Retinal pigment epithelial cell (primary cell): ENCODE results near the gene BEST2.

Source experiments
- DNase-seq: peaks from one replicate; pipeline ENCODE4 v3.0.0-alpha.2; 2010; ENCODE audit warnings: low read depth
- H3K4me3 ChIP-seq: 2 replicates; pipeline ENCODE4 v1.5.1; 2011; ENCODE audit warnings: mild to moderate bottlenecking, low read length, control low read depth, moderate library complexity
- TF ChIP-seq, protein P1 (sequence below): conservative IDR thresholded peaks from 2 replicates; pipeline ENCODE4 v1.5.1; 2011; ENCODE audit warnings: low read depth, low read length, control low read depth, inconsistent platforms

The BEST2 gene

DNA sequence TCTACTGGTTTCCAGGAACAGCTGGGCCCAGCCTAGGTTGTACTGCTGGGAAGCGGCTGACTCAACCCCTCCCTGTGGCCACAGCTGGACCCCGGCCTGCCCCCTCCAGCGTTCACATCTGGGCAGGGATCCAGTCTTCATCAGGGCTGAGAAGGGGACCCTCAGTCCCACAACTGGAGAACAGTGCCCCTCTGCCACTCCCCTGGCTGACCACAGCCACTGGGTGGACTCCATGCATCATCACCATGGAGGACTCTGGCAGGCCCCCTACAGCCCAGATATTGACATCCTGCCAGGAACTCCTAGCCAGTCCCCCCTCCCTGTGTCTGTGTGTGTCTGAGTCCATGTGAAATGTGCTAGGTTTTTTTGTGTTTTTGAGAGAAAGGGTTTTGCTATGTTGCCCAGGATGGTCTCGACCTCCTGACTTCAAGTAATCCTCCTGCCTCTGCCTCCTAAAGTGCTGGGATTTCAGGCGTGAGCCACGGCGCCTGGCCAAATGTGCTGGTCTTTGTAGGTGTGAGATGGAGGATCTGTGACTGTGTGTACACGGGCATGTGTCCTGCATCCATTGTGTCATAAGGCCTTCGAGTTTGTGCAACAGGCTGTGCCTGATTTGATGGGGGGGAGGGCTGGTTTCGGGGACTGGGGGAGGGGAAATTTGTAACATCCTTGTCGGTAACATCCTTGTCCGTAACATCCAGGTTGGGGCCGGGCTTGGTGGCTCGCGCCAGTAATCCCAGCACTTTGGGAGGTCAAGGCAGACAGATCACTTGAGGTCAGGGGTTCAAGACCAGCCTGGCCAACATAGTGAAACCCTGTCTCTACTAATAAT, 27.8 kb downstream of the BEST2 start:
- H3K4me3 ChIP-seq, result no peak overlapping the region
- DNase-seq, result no peak
- TF ChIP-seq, protein P1, sequence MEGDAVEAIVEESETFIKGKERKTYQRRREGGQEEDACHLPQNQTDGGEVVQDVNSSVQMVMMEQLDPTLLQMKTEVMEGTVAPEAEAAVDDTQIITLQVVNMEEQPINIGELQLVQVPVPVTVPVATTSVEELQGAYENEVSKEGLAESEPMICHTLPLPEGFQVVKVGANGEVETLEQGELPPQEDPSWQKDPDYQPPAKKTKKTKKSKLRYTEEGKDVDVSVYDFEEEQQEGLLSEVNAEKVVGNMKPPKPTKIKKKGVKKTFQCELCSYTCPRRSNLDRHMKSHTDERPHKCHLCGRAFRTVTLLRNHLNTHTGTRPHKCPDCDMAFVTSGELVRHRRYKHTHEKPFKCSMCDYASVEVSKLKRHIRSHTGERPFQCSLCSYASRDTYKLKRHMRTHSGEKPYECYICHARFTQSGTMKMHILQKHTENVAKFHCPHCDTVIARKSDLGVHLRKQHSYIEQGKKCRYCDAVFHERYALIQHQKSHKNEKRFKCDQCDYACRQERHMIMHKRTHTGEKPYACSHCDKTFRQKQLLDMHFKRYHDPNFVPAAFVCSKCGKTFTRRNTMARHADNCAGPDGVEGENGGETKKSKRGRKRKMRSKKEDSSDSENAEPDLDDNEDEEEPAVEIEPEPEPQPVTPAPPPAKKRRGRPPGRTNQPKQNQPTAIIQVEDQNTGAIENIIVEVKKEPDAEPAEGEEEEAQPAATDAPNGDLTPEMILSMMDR, result no peak

DNA sequence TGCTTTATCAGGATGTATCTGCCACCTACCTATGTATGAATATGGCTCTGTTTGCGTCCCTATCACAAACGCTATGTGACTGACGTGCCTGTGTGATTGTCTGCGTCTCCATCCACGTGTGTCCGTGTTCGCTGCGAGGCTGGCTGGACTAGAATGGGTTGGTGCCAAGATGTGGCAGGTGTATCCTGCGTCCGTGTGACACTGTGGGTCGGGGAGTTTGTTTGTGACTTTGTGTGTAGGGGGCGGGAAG, 30.5 kb downstream of the BEST2 start:
- TF ChIP-seq, protein P1, result no peak
- peak overlapping the region; percentile 49 for H3K4me3 ChIP-seq
- no peak for DNase-seq

DNA sequence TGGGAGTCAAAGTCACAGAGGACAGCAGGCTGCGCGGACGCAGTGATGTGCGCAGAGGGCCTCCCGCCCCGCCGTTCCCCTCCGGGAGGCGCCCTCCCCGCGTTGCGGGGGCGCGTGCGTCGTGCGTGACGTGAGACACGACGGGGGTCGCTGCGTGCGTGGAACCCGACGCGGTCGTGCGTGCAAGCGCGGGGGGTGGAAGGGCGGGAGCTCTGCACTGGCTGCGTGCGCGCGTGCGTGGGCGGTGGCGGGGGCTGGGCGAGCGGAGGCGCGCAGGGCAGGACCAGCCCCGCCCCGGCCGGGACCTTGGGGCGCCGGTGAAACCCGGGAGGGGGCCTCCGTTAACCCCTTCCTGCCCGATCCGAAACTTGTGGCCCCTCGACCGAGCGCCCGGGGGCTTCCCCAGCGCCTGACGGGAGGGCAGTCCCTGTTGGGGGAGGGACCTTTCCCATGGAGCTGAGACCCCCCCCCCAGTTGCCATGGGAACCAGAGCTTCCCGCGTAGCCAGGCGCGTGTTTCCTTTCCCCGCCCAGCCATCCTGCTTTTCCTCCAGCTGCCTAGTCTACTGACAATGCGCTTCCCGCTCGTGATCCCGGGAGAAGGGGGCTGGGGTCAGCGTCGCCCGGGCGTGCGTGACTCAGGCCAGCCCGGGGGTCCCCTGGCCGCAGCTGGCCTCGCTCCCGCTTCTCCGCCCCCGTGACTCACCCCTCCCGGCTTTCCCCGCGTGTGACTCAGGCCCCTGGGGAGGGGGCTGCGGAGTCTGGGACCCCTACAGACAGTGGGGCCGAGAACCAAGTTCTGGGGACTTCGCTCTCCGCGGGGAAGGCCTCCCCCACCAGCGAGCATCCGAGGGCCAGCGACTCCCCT, 31.1 kb downstream of the BEST2 start:
- TF ChIP-seq, protein P1, result peak; percentile 6
- peak overlapping the region; percentile 49 for H3K4me3 ChIP-seq
- DNase-seq, result no peak

DNA sequence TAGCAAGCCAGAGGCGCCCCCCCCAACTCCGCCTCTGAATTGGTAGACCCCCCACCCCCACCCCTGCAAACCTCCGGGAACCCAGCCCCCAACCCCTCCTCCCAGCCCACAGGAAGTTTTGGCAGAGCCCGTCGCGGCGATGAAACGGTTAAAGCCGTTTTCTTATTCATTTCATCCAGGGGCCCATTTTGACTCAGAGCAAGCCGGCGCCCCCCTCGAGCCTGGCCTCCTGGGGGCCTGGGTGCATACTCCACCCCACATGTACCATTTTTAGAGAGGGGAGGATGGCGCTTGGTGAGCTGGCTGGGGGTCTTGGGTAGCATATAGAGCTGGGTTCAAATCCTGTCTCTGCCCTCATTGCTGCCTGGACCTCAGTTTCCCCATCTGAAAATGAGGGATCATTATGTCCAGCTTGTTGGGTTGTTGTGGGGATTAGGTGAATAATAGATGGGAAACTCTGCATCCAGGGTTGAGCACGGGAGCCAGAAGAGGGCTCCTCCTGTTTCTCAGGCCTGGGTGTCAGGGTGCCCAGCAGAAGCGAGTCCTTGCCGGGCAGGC, 31.8 kb downstream of the BEST2 start:
- TF ChIP-seq, protein P1, result no peak
- peak overlapping the region; percentile 49 for H3K4me3 ChIP-seq
- DNase-seq, result no peak

GRCh38 chr19:12783849-12784393, 32.3 kb downstream of the BEST2 start:
- DNase-seq, result no peak
- no peak overlapping the region for H3K4me3 ChIP-seq
- TF ChIP-seq, protein P1, result no peak

DNA sequence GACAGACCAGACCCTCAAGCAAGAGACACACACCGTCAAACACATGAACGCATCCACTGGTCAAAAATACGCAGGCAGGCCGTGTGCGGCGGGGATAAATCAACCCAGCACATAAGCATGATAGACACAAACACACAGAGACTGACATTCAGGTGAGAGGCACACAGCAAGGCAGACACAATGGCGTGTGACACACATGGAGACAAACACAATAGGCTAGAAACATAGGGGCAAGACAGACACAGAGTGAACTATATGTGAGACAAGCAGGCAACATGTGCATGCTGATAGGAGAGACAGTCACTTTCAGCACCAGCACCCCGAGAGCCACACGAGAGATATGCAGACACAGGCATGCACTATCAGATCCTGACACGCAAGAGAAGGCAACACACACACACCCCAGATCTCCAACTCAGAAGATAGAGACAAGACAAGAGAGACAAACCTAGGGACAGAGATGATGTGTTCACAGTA, 32.8 kb downstream of the BEST2 start:
- H3K4me3 ChIP-seq, result no peak overlapping the region
- TF ChIP-seq, protein P1, result no peak
- DNase-seq, result no peak
